ENCODE measurements around the gene COL25A1. TPM values are rescaled to one million over a fixed set of nuclear protein-coding genes. Genes with fewer than 3 reads are reported as not detected.

Gene COL25A1
- total RNA-seq, 1 experiment from 2014 or later: not detected

DNA sequence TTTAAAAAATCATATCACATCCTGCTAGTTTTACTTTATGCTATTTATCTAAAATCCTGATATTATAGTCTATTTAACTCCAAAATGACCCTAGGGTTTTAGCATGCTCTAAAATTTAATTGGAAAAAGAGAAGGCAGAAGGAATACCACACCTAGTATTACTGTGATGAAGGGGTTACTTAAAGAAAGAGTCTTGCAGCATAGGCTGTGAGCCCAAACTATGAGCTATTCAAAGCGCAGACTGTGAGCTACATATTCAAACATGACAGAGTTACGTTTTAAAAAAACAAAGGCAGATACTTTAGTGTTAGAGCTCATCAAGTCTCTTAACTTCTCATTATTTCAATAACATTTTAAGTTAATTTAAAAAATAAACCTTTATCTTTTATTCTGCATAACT lies 291.9 kb downstream of the COL25A1 start:
- Histone ChIP-seq H3K27ac (ENCODE audit: low read length) (no peak overlapping the region), H3K9me3 (ENCODE audit: control insufficient read depth, insufficient read depth, low read depth, low read length) (no peaks in the 10 kb centered on the region), H3K4me1 (ENCODE audit: control insufficient read depth, insufficient read depth, low read length) (no peaks in the 10 kb centered on the region), H3K27me3 (ENCODE audit: control insufficient read depth, insufficient read depth, low read length) (no peaks in the 10 kb centered on the region), H3K4me3 (ENCODE audit: low read depth in 2 of 2, low read length in 2 of 2) (no peak overlapping the region), H3K36me3 (ENCODE audit: control insufficient read depth, insufficient read depth, low read length) (no peaks in the 10 kb centered on the region)
- POLR2A ChIA-PET: no interaction called here
- TF ChIP-seq, protein P1, sequence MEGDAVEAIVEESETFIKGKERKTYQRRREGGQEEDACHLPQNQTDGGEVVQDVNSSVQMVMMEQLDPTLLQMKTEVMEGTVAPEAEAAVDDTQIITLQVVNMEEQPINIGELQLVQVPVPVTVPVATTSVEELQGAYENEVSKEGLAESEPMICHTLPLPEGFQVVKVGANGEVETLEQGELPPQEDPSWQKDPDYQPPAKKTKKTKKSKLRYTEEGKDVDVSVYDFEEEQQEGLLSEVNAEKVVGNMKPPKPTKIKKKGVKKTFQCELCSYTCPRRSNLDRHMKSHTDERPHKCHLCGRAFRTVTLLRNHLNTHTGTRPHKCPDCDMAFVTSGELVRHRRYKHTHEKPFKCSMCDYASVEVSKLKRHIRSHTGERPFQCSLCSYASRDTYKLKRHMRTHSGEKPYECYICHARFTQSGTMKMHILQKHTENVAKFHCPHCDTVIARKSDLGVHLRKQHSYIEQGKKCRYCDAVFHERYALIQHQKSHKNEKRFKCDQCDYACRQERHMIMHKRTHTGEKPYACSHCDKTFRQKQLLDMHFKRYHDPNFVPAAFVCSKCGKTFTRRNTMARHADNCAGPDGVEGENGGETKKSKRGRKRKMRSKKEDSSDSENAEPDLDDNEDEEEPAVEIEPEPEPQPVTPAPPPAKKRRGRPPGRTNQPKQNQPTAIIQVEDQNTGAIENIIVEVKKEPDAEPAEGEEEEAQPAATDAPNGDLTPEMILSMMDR (IDR thresholded peaks at IDR 0.05): no peak
- TF ChIP-seq TCF7L2 (IDR thresholded peaks at IDR 0.05; ENCODE audit: low read depth, low read length) (no peak), POLR2AphosphoS5 (IDR thresholded peaks at IDR 0.05; ENCODE audit: low read depth, low read length) (no peak), SIN3A (IDR thresholded peaks at IDR 0.05; ENCODE audit: borderline replicate concordance, insufficient read depth, low read depth, low read length) (no peak)
- TF ChIP-seq, protein P2, sequence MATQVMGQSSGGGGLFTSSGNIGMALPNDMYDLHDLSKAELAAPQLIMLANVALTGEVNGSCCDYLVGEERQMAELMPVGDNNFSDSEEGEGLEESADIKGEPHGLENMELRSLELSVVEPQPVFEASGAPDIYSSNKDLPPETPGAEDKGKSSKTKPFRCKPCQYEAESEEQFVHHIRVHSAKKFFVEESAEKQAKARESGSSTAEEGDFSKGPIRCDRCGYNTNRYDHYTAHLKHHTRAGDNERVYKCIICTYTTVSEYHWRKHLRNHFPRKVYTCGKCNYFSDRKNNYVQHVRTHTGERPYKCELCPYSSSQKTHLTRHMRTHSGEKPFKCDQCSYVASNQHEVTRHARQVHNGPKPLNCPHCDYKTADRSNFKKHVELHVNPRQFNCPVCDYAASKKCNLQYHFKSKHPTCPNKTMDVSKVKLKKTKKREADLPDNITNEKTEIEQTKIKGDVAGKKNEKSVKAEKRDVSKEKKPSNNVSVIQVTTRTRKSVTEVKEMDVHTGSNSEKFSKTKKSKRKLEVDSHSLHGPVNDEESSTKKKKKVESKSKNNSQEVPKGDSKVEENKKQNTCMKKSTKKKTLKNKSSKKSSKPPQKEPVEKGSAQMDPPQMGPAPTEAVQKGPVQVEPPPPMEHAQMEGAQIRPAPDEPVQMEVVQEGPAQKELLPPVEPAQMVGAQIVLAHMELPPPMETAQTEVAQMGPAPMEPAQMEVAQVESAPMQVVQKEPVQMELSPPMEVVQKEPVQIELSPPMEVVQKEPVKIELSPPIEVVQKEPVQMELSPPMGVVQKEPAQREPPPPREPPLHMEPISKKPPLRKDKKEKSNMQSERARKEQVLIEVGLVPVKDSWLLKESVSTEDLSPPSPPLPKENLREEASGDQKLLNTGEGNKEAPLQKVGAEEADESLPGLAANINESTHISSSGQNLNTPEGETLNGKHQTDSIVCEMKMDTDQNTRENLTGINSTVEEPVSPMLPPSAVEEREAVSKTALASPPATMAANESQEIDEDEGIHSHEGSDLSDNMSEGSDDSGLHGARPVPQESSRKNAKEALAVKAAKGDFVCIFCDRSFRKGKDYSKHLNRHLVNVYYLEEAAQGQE (IDR thresholded peaks at IDR 0.05; ENCODE audit: insufficient read depth in 1 of 2, low read depth in 2 of 2, low read length in 1 of 2): no peak
- no peak for ATAC-seq
- no TSS peak for BruUV-seq (replicated peaks)
- in situ Hi-C loops (cut with HindIII; ENCODE audit: low pct_unique_long_range_greater_than_20kb, low sequenced_read_pairs): no loop called here
- CTCF ChIA-PET: no interaction called here
- no peak for DNase-seq (ENCODE audit: low read depth, low spot score)
- intact Hi-C loops (cut with micrococcal nuclease; ENCODE audit: unreplicated experiment): no loop called here

DNA sequence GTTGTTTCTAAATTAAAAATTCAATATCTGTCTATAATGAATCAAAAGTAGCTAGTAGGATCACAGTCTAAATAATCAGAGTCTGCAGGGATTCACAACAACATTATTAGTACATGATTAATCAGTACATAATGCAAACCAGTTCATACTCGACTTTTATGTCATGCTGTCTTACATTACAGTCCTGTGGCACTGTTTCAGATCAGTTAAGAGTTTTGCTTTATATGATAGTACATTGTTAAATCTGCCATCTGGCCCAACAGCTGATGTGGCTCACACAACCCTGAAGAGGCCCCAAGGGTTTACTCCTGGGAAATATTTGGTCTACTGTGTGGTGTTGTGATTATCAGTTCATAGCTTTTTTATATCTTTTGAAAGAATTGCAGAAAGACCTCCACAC lies 292.5 kb downstream of the COL25A1 start:
- ATAC-seq (no peak), DNase-seq (ENCODE audit: low read depth, low spot score) (no peak)
- in situ Hi-C loops (cut with HindIII; ENCODE audit: low pct_unique_long_range_greater_than_20kb, low sequenced_read_pairs) (no loop called here), intact Hi-C loops (cut with micrococcal nuclease; ENCODE audit: unreplicated experiment) (no loop called here)
- CTCF ChIA-PET: no interaction called here
- Histone ChIP-seq H3K4me1 (ENCODE audit: control insufficient read depth, insufficient read depth, low read length) (no peaks in the 10 kb centered on the region), H3K9me3 (ENCODE audit: control insufficient read depth, insufficient read depth, low read depth, low read length) (no peaks in the 10 kb centered on the region), H3K27ac (ENCODE audit: low read length) (no peak overlapping the region), H3K36me3 (ENCODE audit: control insufficient read depth, insufficient read depth, low read length) (no peaks in the 10 kb centered on the region), H3K27me3 (ENCODE audit: control insufficient read depth, insufficient read depth, low read length) (no peaks in the 10 kb centered on the region), H3K4me3 (ENCODE audit: low read depth in 2 of 2, low read length in 2 of 2) (no peak overlapping the region)
- TF ChIP-seq, protein P1 (IDR thresholded peaks at IDR 0.05): no peak
- no peak for TF ChIP-seq TCF7L2 (IDR thresholded peaks at IDR 0.05; ENCODE audit: low read depth, low read length)
- no peak for TF ChIP-seq POLR2AphosphoS5 (IDR thresholded peaks at IDR 0.05; ENCODE audit: low read depth, low read length)
- TF ChIP-seq SIN3A (IDR thresholded peaks at IDR 0.05; ENCODE audit: borderline replicate concordance, insufficient read depth, low read depth, low read length): no peak
- TF ChIP-seq, protein P2 (IDR thresholded peaks at IDR 0.05; ENCODE audit: insufficient read depth in 1 of 2, low read depth in 2 of 2, low read length in 1 of 2): no peak
- POLR2A ChIA-PET: no interaction called here
- no TSS peak for BruUV-seq (replicated peaks)

All from Panc1 (cell line).